DND-41 (cell line): Measurements from ENCODE around the gene GPANK1.

Source experiments
- ATAC-seq: fragments of 200-7000 bp; cut with Tn5 transposase; 3 replicates; pipeline ENCODE4 v1.9.1; 2021; ENCODE audit warnings: low read depth; ENCODE audit not compliant: insufficient read depth
- DNase-seq: peaks from one replicate; pipeline ENCODE4 v3.0.0-alpha.2; 2020
- H2AFZ ChIP-seq: 2 replicates; pipeline ENCODE4 v1.6.0; 2012; ENCODE audit warnings: low read depth, low read length
- H3K27ac ChIP-seq: 2 replicates; pipeline ENCODE4 v1.5.1; 2012; ENCODE audit warnings: low read length, inconsistent platforms
- H3K27me3 ChIP-seq: fragments of 200-600 bp; sonication (generic); 2 replicates; pipeline ENCODE4 v1.6.0; 2012; ENCODE audit warnings: low read length, mild to moderate bottlenecking, inconsistent platforms; ENCODE audit not compliant: insufficient read depth, poor library complexity
- H3K36me3 ChIP-seq: 2 replicates; pipeline ENCODE4 v1.5.1; 2012; ENCODE audit warnings: low read length, inconsistent platforms; ENCODE audit not compliant: insufficient read depth
- H3K4me1 ChIP-seq: 2 replicates; pipeline ENCODE4 v1.5.1; 2012; ENCODE audit warnings: mild to moderate bottlenecking, low read length; ENCODE audit not compliant: insufficient read depth
- H3K4me2 ChIP-seq: 2 replicates; pipeline ENCODE4 v1.6.0; 2012; ENCODE audit warnings: mild to moderate bottlenecking, moderate library complexity, low read length, inconsistent platforms; ENCODE audit not compliant: insufficient read depth
- H3K4me3 ChIP-seq, 2 experiments: fragments of 200-600 bp in 1 of 2; shearing (Covaris generic) in 1 of 2; 2 replicates each; pipeline ENCODE4 v1.5.1; 2012 to 2016; ENCODE audit warnings: inconsistent platforms in 2 of 2, low read length in 2 of 2, mild to moderate bottlenecking in 2 of 2, low read depth in 1 of 2, moderate library complexity in 1 of 2
- H3K79me2 ChIP-seq: 2 replicates; pipeline ENCODE4 v1.6.0; 2012; ENCODE audit warnings: low read length, inconsistent platforms; ENCODE audit not compliant: insufficient read depth
- H3K9ac ChIP-seq: 2 replicates; pipeline ENCODE4 v1.6.0; 2012; ENCODE audit warnings: low read depth, mild to moderate bottlenecking, inconsistent platforms, low read length, moderate library complexity
- H3K9me3 ChIP-seq: 2 replicates; pipeline ENCODE4 v1.5.1; 2012; ENCODE audit warnings: low read length, moderate library complexity, mild to moderate bottlenecking, inconsistent platforms; ENCODE audit not compliant: insufficient read depth, severe bottlenecking
- H4K20me1 ChIP-seq: 2 replicates; pipeline ENCODE4 v1.6.0; 2012; ENCODE audit warnings: low read length; ENCODE audit not compliant: insufficient read depth
- EZH2 ChIP-seq: IDR thresholded peaks from 3 replicates; pipeline ENCODE4 v1.6.1; 2012; ENCODE audit warnings: borderline replicate concordance, low read depth, mild to moderate bottlenecking, moderate library complexity, low read length, inconsistent platforms; ENCODE audit not compliant: severe bottlenecking
- TF ChIP-seq, protein P1 (sequence below): IDR thresholded peaks from 2 replicates; pipeline ENCODE4 v1.5.1; 2012; ENCODE audit warnings: borderline replicate concordance, low read length, moderate library complexity, mild to moderate bottlenecking; ENCODE audit not compliant: poor library complexity, severe bottlenecking; ENCODE audit errors: extremely low read depth

Gene GPANK1

DNA sequence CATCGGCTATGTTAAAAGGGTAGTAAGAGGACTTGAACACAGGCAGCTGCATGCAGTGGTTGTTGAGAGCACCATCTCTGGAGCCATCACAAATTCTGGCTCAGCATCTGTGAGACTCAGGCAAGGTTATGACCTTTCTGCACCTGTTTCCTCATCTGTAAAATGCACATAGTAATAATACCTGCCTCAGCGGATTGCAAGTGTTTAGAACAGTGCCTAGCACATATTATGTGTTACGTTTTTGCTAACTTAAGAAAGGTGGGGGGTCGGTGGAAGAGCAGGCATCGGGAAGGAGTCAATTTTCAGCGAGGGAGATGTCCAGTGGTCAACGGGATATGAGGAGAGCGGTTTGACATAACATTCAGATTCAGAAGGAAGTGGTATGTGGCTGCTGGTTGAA is 13.2 kb upstream of the GPANK1 start:
- DNase-seq, result no peak
- Histone ChIP-seq H4K20me1 (no peaks in the 10 kb centered on the region), H3K79me2 (no peaks in the 10 kb centered on the region), H3K27me3 (no peaks in the 10 kb centered on the region), H2AFZ (no peak overlapping the region), H3K9ac (no peak overlapping the region), H3K4me1 (no peaks in the 10 kb centered on the region), H3K27ac (no peak overlapping the region), H3K4me3 (no peak overlapping the region), H3K36me3 (peaks cover 5% of the 10 kb centered on the region; the same call in 1 of the 2 replicates), H3K4me2 (no peak overlapping the region), H3K9me3 (no peaks in the 10 kb centered on the region)
- TF ChIP-seq EZH2, result no peak
- TF ChIP-seq, protein P1, sequence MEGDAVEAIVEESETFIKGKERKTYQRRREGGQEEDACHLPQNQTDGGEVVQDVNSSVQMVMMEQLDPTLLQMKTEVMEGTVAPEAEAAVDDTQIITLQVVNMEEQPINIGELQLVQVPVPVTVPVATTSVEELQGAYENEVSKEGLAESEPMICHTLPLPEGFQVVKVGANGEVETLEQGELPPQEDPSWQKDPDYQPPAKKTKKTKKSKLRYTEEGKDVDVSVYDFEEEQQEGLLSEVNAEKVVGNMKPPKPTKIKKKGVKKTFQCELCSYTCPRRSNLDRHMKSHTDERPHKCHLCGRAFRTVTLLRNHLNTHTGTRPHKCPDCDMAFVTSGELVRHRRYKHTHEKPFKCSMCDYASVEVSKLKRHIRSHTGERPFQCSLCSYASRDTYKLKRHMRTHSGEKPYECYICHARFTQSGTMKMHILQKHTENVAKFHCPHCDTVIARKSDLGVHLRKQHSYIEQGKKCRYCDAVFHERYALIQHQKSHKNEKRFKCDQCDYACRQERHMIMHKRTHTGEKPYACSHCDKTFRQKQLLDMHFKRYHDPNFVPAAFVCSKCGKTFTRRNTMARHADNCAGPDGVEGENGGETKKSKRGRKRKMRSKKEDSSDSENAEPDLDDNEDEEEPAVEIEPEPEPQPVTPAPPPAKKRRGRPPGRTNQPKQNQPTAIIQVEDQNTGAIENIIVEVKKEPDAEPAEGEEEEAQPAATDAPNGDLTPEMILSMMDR, result no peak
- ATAC-seq, result no peak

DNA sequence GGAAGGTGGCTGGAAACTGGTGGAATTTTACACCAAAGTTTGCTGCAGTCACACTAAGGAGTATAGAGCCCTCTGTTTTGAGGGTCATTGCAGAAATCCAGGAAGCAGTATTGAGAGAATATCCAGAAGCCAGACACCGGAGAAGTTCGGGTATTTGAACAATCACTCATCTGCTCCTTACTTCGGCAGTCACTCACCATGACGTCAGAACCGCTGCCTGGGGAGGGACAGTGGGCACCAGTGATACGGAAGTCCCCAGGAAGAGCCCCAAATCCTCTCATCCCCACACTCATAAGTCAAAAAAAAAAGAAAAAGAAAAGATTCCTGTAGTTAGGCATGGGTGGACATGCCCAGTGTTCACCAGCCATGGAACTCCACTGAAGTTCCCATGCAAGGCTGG is 12.1 kb upstream of the GPANK1 start:
- ATAC-seq (no peak), DNase-seq (no peak)
- H3K36me3 ChIP-seq, result peaks cover 12% of the 10 kb centered on the region
- H2AFZ ChIP-seq, result no peak overlapping the region
- H3K27me3 ChIP-seq, result no peaks in the 10 kb centered on the region
- H3K27ac ChIP-seq, result no peak overlapping the region
- H3K9me3 ChIP-seq, result no peaks in the 10 kb centered on the region
- no peaks in the 10 kb centered on the region for H4K20me1 ChIP-seq
- no peak overlapping the region for H3K4me2 ChIP-seq
- no peak for TF ChIP-seq EZH2
- TF ChIP-seq, protein P1, result no peak
- H3K9ac ChIP-seq, result no peak overlapping the region
- no peak overlapping the region for H3K4me3 ChIP-seq
- no peaks in the 10 kb centered on the region for H3K79me2 ChIP-seq
- no peaks in the 10 kb centered on the region for H3K4me1 ChIP-seq

- Histone ChIP-seq H3K4me3 (no peak overlapping the region), H3K9ac (no peak overlapping the region), H3K79me2 (no peaks in the 10 kb centered on the region), H4K20me1 (no peaks in the 10 kb centered on the region), H3K36me3 (peaks cover 17% of the 10 kb centered on the region), H3K27ac (no peak overlapping the region), H3K27me3 (no peaks in the 10 kb centered on the region), H3K4me1 (no peaks in the 10 kb centered on the region), H3K9me3 (no peaks in the 10 kb centered on the region), H3K4me2 (no peak overlapping the region), H2AFZ (no peak overlapping the region)
- TF ChIP-seq, protein P1, result no peak
- no peak for TF ChIP-seq EZH2
- DNase-seq (no peak), ATAC-seq (no peak)
Observed at GRCh38 chr6:31676322-31676903, 11.6 kb upstream of the GPANK1 start.
